Measurements from ENCODE around the gene CDK6. TPM values are rescaled to one million over a fixed set of nuclear protein-coding genes. Genes with fewer than 3 reads are reported as not detected.

The CDK6 gene
- total RNA-seq, 4 donors from 2014 or later = 43.6 to 85.1 (median 63.3) TPM

DNA sequence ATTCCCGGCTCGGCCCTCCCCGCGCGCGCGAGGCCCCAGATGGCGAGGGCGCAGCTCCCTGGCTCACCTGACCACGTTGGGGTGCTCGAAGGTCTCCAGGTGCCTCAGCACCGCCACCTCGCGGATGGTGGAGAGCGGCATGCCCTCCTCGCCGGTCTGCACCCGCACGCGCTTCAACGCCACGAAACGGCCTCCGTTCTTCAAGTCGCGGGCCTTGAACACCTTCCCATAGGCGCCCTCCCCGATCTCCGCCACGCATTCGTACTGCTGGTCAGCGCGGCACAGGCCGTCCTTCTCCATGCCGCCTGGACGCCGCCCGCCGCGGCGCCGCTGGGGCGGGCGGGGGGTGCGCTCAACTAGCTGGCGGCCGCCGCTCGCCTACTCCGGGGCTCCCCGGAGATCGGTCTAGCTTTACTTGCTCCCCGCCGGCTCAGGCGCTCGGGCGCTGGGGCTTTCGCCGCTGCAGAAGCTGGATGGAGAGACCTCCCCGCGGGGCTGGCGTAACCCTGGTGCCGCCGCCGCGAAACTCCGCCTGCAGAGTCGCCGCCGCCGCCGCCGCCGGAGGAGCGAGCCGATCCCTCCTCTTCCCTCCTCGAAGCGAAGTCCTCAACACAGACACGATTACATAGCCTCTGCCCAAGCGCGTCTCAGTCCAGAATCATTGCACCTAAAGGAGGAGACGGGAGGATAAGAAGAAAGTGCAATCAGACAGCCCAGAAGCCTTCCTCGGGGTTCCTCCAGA is 3.2 kb downstream of the CDK6 start:
- 0% methylated on average over 31 to 83 of the region's 83 CpGs for WGBS, 2 donors
- DNase-seq (ENCODE audit: low spot score in 2 of 2) = peak; percentile 81 to 97
- H3K4me3 ChIP-seq (ENCODE audit: low read depth, poor library complexity, severe bottlenecking) = peak overlapping the region; percentile 72
- intact Hi-C loops (cut with DNase I; ENCODE audit: low total_unique reads) = loop anchor here (5.0 kb wide), 1 partner anchor 211 kb away; no protein-coding TSS in a partner anchor
- no peak for TF ChIP-seq POLR2A (IDR thresholded peaks at IDR 0.05)
- TF ChIP-seq, protein P1, sequence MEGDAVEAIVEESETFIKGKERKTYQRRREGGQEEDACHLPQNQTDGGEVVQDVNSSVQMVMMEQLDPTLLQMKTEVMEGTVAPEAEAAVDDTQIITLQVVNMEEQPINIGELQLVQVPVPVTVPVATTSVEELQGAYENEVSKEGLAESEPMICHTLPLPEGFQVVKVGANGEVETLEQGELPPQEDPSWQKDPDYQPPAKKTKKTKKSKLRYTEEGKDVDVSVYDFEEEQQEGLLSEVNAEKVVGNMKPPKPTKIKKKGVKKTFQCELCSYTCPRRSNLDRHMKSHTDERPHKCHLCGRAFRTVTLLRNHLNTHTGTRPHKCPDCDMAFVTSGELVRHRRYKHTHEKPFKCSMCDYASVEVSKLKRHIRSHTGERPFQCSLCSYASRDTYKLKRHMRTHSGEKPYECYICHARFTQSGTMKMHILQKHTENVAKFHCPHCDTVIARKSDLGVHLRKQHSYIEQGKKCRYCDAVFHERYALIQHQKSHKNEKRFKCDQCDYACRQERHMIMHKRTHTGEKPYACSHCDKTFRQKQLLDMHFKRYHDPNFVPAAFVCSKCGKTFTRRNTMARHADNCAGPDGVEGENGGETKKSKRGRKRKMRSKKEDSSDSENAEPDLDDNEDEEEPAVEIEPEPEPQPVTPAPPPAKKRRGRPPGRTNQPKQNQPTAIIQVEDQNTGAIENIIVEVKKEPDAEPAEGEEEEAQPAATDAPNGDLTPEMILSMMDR (IDR thresholded peaks at IDR 0.05) = peak in 1 of 3 donors; percentile 70

DNA sequence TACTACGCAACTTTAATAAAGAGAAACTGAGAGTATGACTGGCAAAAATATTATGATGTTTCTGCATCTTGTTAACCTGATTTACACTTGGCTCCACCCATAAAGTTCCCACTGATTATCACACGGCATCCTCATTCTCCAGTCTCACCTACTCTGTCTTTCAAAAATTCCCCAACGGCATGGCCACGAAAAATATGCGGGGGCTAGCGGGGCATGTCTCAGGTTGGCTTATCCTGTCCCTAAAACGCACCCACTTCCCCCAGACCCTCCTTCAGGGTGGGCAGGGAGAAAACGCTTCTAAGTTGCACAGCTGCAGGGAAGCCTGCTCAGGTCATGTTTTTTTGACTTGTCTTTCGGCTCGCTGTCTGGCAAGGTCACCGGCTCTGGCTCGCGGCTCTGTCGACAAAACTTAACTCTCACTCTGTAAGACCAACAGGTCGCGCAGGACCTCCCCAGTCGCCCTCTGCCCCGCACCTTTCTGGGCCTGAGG is 3.8 kb downstream of the CDK6 start:
- TF ChIP-seq, protein P1 (IDR thresholded peaks at IDR 0.05) = no peak
- TF ChIP-seq POLR2A (IDR thresholded peaks at IDR 0.05) = no peak
- no peak for DNase-seq (ENCODE audit: low spot score in 2 of 2)
- intact Hi-C loops (cut with DNase I; ENCODE audit: low total_unique reads) = loop anchor here (5.0 kb wide), 1 partner anchor 210 kb away; no protein-coding TSS in a partner anchor
- 6 to 9% methylated on average over 14 to 18 of the region's 18 CpGs for WGBS, 2 donors
- peak overlapping the region; percentile 72 for H3K4me3 ChIP-seq (ENCODE audit: low read depth, poor library complexity, severe bottlenecking)

DNA sequence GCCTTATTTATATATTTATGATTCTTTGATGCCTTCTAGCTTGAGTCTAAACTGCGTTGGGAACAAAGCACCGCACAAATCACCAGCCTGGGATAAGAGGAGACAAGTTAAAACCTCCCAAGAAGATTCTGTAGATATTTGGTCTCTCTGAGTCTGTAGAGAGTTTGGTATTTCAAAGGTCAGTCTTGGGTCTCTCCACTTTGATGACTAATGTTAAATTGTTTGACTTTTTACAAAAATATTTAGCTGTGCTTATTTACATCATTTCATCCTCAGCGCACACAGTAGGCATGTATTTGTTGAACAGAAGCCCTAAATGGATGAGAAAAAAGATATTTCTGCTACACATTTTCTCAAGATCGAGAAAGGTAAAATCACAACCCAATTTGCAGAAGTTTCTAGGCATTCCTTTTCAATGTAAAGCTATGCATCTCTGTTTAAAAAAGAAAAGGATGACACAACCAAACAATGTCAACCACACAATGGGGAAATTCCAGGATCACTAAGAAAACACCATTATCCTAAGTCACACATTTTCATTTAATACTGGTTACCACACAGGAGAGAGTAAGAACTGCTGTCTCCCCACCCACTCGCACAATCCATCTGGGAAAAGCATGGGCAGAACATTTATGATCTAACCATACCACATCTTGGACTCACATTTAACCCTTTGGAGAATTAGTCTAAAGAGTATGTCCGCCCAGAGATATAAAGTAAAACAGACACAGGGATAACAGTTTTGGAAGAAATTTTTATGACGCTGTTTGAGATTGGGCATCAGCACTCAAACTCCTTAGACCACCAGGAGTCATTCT is 4.4 kb downstream of the CDK6 start:
- DNase-seq (ENCODE audit: low spot score in 2 of 2) = no peak
- WGBS, 2 donors = 59 to 65% methylated on average over 7 of the region's 7 CpGs
- H3K4me3 ChIP-seq (ENCODE audit: low read depth, poor library complexity, severe bottlenecking) = no peak overlapping the region
- no peak for TF ChIP-seq POLR2A (IDR thresholded peaks at IDR 0.05)
- TF ChIP-seq, protein P1 (IDR thresholded peaks at IDR 0.05) = no peak
- intact Hi-C loops (cut with DNase I; ENCODE audit: low total_unique reads) = loop anchor here (5.0 kb wide), 1 partner anchor 210 kb away; no protein-coding TSS in a partner anchor

DNA sequence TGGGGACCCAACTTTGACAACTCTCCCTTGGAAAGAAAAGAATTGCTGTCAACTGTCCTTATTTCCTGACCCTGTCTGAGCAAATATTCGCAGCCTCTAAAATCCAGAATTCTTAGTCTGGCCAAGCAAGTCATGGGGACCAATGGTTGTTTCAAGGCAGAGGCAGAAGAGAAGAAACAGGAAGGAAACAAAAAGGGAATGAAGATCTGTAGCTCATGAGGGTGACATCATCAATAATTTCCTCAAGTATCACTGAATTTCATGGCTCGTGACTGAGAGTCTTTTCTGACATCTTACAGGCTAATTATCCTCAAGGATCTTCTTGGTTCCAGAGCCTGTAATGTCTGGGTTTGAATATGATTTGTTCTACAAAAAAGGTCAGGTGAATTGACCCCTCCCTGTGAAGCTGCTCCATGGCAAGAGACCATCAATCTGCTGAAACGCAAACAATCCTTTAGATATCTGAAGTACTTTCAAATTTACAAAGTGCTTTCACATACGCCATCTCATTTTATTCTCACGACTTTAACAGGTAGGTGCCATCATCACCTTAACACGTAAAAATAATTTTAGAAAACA is 5.8 kb downstream of the CDK6 start:
- WGBS, 2 donors = 79 to 80% methylated on average over 6 of the region's 6 CpGs
- intact Hi-C loops (cut with DNase I; ENCODE audit: low total_unique reads) = loop anchor here (5.0 kb wide), 1 partner anchor 208 kb away; no protein-coding TSS in a partner anchor
- TF ChIP-seq, protein P1 (IDR thresholded peaks at IDR 0.05) = no peak
- no peak for TF ChIP-seq POLR2A (IDR thresholded peaks at IDR 0.05)
- no peak overlapping the region for H3K4me3 ChIP-seq (ENCODE audit: low read depth, poor library complexity, severe bottlenecking)
- no peak for DNase-seq (ENCODE audit: low spot score in 2 of 2)

DNA sequence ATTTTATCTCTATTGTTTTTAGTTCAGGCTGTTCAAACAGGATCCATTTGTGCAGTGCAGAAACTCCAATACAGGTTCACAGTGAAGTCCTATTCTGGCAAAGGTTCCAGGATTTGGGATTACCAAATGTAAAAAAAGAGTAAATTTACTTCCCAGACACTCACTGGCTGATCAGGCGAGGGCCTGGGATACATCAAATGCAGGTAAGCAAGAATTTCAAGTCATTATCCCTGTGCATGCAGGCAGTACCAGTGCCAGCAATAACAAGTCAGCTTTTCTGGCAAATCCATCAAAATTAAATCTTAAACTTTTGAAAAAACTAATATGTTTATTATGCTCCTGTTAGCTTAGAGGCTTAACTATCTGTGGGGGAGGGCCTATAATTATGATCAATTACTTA is 6.3 kb downstream of the CDK6 start:
- no peak for DNase-seq (ENCODE audit: low spot score in 2 of 2)
- intact Hi-C loops (cut with DNase I; ENCODE audit: low total_unique reads) = loop anchor here (5.0 kb wide), 1 partner anchor 208 kb away; no protein-coding TSS in a partner anchor
- no peak overlapping the region for H3K4me3 ChIP-seq (ENCODE audit: low read depth, poor library complexity, severe bottlenecking)
- TF ChIP-seq POLR2A (IDR thresholded peaks at IDR 0.05) = no peak
- TF ChIP-seq, protein P1 (IDR thresholded peaks at IDR 0.05) = no peak
- WGBS, 2 donors = 64 to 68% methylated on average over 1 of the region's 1 CpG

Measured in lower leg skin (tissue), 4 donors.